GM12878 (cell line): ENCODE measurements around the gene CORO1C. TPM values are rescaled to one million over a fixed set of nuclear protein-coding genes. Genes with fewer than 3 reads are reported as not detected.

ENCODE experiments used
- ATAC-seq: fragments of 200-7000 bp; cut with Tn5 transposase; 3 replicates; pipeline ENCODE4 v1.9.1; 2020; ENCODE audit warnings: mild to moderate bottlenecking, moderate library complexity
- BruUV-seq: library from RNA; stranded (reverse); fragments of 400-500 nt; replicated peaks from 2 replicates; lab custom pipeline; 2021; lab: Mats Ljungman, UMichigan
- CTCF ChIA-PET: fragments of 300-600 bp; sonication (Branson Sonifier 250); formaldehyde crosslinking; extraction: SDS; loops from one replicate; lab custom pipeline; 2021; ENCODE audit warnings: inconsistent platforms; lab: Yijun Ruan, JAX
- POLR2A ChIA-PET: fragments of 350-600 bp; formaldehyde crosslinking; extraction: SDS; loops from one replicate; lab custom pipeline; 2021; ENCODE audit warnings: inconsistent platforms; lab: Charles Lee
- RAD21 ChIA-PET: fragments of 300-600 bp; sonication (Branson Sonifier 250); formaldehyde crosslinking; loops from one replicate; lab custom pipeline; 2023; ENCODE audit warnings: antibody characterized with exemption; ENCODE audit not compliant: unreplicated experiment; lab: Charles Lee
- SMC1A ChIA-PET: fragments of 300-600 bp; sonication (Branson Sonifier 250); formaldehyde crosslinking; loops from one replicate; lab custom pipeline; 2023; ENCODE audit not compliant: unreplicated experiment, uncharacterized antibody; lab: Charles Lee
- DNase-seq: peaks from one replicate; pipeline ENCODE4 v3.0.0-alpha.2; 2011; ENCODE audit warnings: low read depth, low spot score
- FAIRE-seq: peaks from 3 replicates; lab custom pipeline; 2011; peaks lifted over from hg19 to GRCh38; lab: Jason Lieb, UNC
- H2AFZ ChIP-seq: 2 replicates; pipeline ENCODE4 v1.6.0; 2011; ENCODE audit warnings: low read depth, low read length, control low read depth; ENCODE audit not compliant: control insufficient read depth
- H3K27ac ChIP-seq: 2 replicates; pipeline ENCODE4 v1.5.1; 2011; ENCODE audit warnings: control low read depth; ENCODE audit not compliant: control insufficient read depth, insufficient read depth
- H3K27me3 ChIP-seq, 2 experiments: replicated peaks in 1 of 2; 2 replicates each; pipeline versions ENCODE4 v1.6.0 to v1.6.1; 2011; ENCODE audit warnings: low read length in 1 of 2; ENCODE audit not compliant: control insufficient read depth in 2 of 2, insufficient read depth in 2 of 2
- H3K36me3 ChIP-seq, 2 experiments: 2 replicates each; pipeline ENCODE4 v1.5.1; 2011; ENCODE audit warnings: low read length in 1 of 2; ENCODE audit not compliant: control insufficient read depth in 2 of 2, insufficient read depth in 2 of 2
- H3K4me1 ChIP-seq: 2 replicates; pipeline ENCODE4 v1.6.1; 2011; ENCODE audit warnings: mild to moderate bottlenecking, low read length, moderate library complexity, mixed read lengths; ENCODE audit not compliant: control insufficient read depth, insufficient read depth
- H3K4me2 ChIP-seq: 2 replicates; pipeline ENCODE4 v1.6.0; 2011; ENCODE audit warnings: control low read depth; ENCODE audit not compliant: control insufficient read depth, insufficient read depth
- H3K4me3 ChIP-seq: fragments of 200-600 bp; sonication (generic); 2 replicates; pipeline ENCODE4 v1.5.1; 2016
- H3K79me2 ChIP-seq: 2 replicates; pipeline ENCODE4 v1.6.0; 2011; ENCODE audit warnings: low read length; ENCODE audit not compliant: control insufficient read depth, insufficient read depth
- H3K9ac ChIP-seq: 2 replicates; pipeline ENCODE4 v1.8.0; 2011; ENCODE audit warnings: low read length, control low read depth, mixed read lengths; ENCODE audit not compliant: control insufficient read depth, insufficient read depth
- H3K9me3 ChIP-seq: replicated peaks from 3 replicates; pipeline ENCODE4 v1.5.1; 2011; ENCODE audit warnings: mild to moderate bottlenecking, low read length; ENCODE audit not compliant: control insufficient read depth, insufficient read depth
- H4K20me1 ChIP-seq: 2 replicates; pipeline ENCODE4 v1.6.0; 2011; ENCODE audit not compliant: control insufficient read depth, insufficient read depth
- FOXK2 ChIP-seq: fragments of 450-650 bp; IDR thresholded peaks from 2 replicates; pipeline ENCODE4 v1.6.1; 2017; ENCODE audit warnings: mild to moderate bottlenecking, moderate library complexity
- RAD51 ChIP-seq: fragments of 450-650 bp; IDR thresholded peaks from 2 replicates; pipeline ENCODE4 v1.6.1; 2016; ENCODE audit warnings: moderate library complexity, mild to moderate bottlenecking, inconsistent platforms
- WGBS: methylation state at CpG from one replicate; pipeline ENCODE4 v1.1.6; 2016; ENCODE audit warnings: low lambda C conversion rate; ENCODE audit not compliant: insufficient replicate concordance, insufficient coverage; ENCODE audit errors: missing lambda C conversion rate; 5-methylcytosine and 5-hydroxymethylcytosine counted together
- in situ Hi-C: fragments of 300-500 bp; cut with MboI; formaldehyde crosslinking; loops from 9 replicates; pipeline ENCODE4 v1.14.3; 2018; ENCODE audit warnings: mixed read lengths
- intact Hi-C: fragments of 100-400 bp; cut with micrococcal nuclease; formaldehyde crosslinking; loops from one replicate; pipeline ENCODE4 v1.14.2; 2022; ENCODE audit not compliant: unreplicated experiment
- polyA plus RNA-seq, 11 experiments: library from polyadenylated mRNA; depleted of rRNA in 4 of 11; unstranded in 6 of 11; stranded (reverse) in 5 of 11; fragments of >200 nt; fragmentation: Nextera tagmentation in 4 of 11; fragmentation: Illumina TruSeq in 1 of 11; extraction: Ambion mirVana in 4 of 11; extraction: Trizol in 1 of 11; gene quantifications; 1 replicate in 1 of 11; 2 replicates in 10 of 11; pipeline versions ENCODE4 v1.2.1 to v1.2.3, GENCODE V29; 2011 to 2016; ENCODE audit warnings: inconsistent platforms in 2 of 11, missing spikeins in 2 of 11, low read depth in 1 of 11
- total RNA-seq, 4 experiments: library from RNA; depleted of rRNA in 3 of 4; stranded (reverse); fragments of >200 nt in 3 of 4; fragmentation: Illumina TruSeq in 1 of 4; extraction: Trizol in 1 of 4; gene quantifications; 2 replicates each; pipeline versions ENCODE4 v1.2.1 to v1.2.3, GENCODE V29; 2013 to 2021
- TF ChIP-seq, protein P1 (sequence below): IDR thresholded peaks from 2 replicates; pipeline ENCODE4 v1.6.1; 2012; ENCODE audit warnings: low read depth, low read length, improper control_type of control experiment
- TF ChIP-seq, protein P2 (sequence below): fragments of 450-650 bp; IDR thresholded peaks from 2 replicates; pipeline ENCODE4 v1.6.1; 2017; ENCODE audit warnings: mild to moderate bottlenecking

CORO1C gene
- total and polyA plus RNA-seq, 10 of the 15 experiments (the other 5 are each of a cell fraction or from before 2014, with no cell fraction given), result 52.7 to 254 (median 171) TPM

DNA sequence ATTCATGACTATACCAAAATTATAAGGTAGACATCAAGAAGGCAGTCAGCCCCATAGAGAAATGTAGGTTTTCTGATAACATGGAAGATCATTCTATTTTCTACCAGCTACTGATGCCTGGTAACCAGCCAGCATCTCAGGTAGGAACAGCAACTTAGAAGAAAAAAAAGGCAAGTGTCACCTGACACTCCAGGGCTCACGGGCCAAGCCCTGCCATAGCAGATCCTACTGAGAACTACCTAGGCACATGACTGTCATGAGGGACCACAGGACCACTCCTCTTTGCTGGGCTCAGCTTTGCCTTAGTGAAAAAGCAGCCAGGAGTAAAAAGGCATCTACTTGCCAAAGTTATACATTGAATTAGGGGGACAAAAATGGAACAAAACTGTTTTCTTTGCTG is 33.4 kb downstream of the CORO1C start:
- FAIRE-seq (no peak), DNase-seq (no peak), ATAC-seq (no peak)
- ChIA-PET CTCF (interaction anchor here (1.2 kb wide), 1 partner anchor 24 kb away, joined by 3 read pairs; no protein-coding TSS in a partner anchor), SMC1A (interaction anchor here (1.4 to 10.6 kb wide), 3 partner anchors 16 to 105 kb away, joined by 4 to 83 read pairs (median 16); no protein-coding TSS in a partner anchor), POLR2A (no interaction called here), RAD21 (no interaction called here)
- Histone ChIP-seq H2AFZ (no peak overlapping the region), H3K4me2 (no peak overlapping the region), H3K27ac (no peak overlapping the region), H4K20me1 (no peaks in the 10 kb centered on the region), H3K9ac (no peak overlapping the region), H3K4me3 (no peak overlapping the region), H3K79me2 (peaks cover 73% of the 10 kb centered on the region), H3K4me1 (peaks cover 40% of the 10 kb centered on the region), H3K9me3 (peaks cover 2% of the 10 kb centered on the region; the same call in 2 of the 3 replicates), H3K36me3 (peaks cover 9 to 38% of the 10 kb centered on the region in 2 experiments), H3K27me3 (no peaks in the 10 kb centered on the region)
- in situ Hi-C loops (no loop called here), intact Hi-C loops (no loop called here)
- TF ChIP-seq FOXK2 (no peak), RAD51 (no peak)
- TF ChIP-seq, protein P1, sequence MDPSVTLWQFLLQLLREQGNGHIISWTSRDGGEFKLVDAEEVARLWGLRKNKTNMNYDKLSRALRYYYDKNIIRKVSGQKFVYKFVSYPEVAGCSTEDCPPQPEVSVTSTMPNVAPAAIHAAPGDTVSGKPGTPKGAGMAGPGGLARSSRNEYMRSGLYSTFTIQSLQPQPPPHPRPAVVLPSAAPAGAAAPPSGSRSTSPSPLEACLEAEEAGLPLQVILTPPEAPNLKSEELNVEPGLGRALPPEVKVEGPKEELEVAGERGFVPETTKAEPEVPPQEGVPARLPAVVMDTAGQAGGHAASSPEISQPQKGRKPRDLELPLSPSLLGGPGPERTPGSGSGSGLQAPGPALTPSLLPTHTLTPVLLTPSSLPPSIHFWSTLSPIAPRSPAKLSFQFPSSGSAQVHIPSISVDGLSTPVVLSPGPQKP, result no peak
- TF ChIP-seq, protein P2, sequence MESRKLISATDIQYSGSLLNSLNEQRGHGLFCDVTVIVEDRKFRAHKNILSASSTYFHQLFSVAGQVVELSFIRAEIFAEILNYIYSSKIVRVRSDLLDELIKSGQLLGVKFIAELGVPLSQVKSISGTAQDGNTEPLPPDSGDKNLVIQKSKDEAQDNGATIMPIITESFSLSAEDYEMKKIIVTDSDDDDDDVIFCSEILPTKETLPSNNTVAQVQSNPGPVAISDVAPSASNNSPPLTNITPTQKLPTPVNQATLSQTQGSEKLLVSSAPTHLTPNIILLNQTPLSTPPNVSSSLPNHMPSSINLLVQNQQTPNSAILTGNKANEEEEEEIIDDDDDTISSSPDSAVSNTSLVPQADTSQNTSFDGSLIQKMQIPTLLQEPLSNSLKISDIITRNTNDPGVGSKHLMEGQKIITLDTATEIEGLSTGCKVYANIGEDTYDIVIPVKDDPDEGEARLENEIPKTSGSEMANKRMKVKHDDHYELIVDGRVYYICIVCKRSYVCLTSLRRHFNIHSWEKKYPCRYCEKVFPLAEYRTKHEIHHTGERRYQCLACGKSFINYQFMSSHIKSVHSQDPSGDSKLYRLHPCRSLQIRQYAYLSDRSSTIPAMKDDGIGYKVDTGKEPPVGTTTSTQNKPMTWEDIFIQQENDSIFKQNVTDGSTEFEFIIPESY, result no peak
- no TSS peak for BruUV-seq
- 73% methylated on average over 1 of the region's 1 CpG for WGBS
